Breast epithelium (tissue), 3 donors: ENCODE results near the gene MAPK10.

Experiments used
- POLR2A ChIP-seq: fragments of 450-650 bp; IDR thresholded peaks from one replicate; pipeline ENCODE4 v1.6.1; 2016; ENCODE audit warnings: antibody characterized with exemption, mild to moderate bottlenecking, moderate library complexity
- TF ChIP-seq, protein P1 (sequence below), 3 donors: fragments of 450-650 bp; IDR thresholded peaks; one replicate each; pipeline ENCODE4 v1.5.1; 2016 to 2017; ENCODE audit warnings: antibody characterized with exemption in 3 of 3, mild to moderate bottlenecking in 3 of 3, moderate library complexity in 3 of 3

DNA sequence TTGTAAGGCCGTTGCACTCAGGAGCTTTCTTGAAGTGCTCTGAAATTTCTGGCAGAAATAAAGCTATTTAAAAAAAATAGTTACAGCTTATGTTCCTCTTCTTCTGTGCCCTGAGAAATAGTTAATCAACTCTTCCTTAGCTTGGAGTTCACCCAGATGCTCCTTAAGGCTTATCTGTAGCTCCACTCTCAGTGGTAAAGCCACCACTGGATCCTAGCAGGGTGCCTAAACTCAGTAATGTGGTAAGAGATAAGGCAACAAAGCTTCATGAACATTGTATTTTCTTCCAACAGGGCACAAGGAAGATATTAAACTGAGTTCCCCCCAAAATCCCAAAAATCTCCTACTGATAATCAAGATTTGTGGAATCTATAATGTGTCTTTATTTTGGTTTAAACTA, 299.5 kb downstream of the MAPK10 start:
- TF ChIP-seq, protein P1, sequence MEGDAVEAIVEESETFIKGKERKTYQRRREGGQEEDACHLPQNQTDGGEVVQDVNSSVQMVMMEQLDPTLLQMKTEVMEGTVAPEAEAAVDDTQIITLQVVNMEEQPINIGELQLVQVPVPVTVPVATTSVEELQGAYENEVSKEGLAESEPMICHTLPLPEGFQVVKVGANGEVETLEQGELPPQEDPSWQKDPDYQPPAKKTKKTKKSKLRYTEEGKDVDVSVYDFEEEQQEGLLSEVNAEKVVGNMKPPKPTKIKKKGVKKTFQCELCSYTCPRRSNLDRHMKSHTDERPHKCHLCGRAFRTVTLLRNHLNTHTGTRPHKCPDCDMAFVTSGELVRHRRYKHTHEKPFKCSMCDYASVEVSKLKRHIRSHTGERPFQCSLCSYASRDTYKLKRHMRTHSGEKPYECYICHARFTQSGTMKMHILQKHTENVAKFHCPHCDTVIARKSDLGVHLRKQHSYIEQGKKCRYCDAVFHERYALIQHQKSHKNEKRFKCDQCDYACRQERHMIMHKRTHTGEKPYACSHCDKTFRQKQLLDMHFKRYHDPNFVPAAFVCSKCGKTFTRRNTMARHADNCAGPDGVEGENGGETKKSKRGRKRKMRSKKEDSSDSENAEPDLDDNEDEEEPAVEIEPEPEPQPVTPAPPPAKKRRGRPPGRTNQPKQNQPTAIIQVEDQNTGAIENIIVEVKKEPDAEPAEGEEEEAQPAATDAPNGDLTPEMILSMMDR (IDR thresholded peaks at IDR 0.05): no peak
- TF ChIP-seq POLR2A: no peak
